NT2/D1 (cell line): ENCODE data around the gene CROCC2.
A peak's percentile ranks its signal among the peaks of the same experiment; 100 is the strongest.

Experiments used
- DNase-seq: peaks from one replicate; pipeline ENCODE4 v3.0.0-alpha.2; 2011; ENCODE audit warnings: low read depth, low spot score
- H3K27me3 ChIP-seq: 2 replicates; pipeline ENCODE4 v1.6.0; 2011; ENCODE audit warnings: mild to moderate bottlenecking; ENCODE audit not compliant: insufficient read length, insufficient read depth
- H3K36me3 ChIP-seq: 2 replicates; pipeline ENCODE4 v1.6.1; 2011; ENCODE audit warnings: mild to moderate bottlenecking, low read length, mixed read lengths; ENCODE audit not compliant: insufficient read depth, insufficient read length
- H3K4me1 ChIP-seq: 2 replicates; pipeline ENCODE4 v1.5.1; 2011; ENCODE audit not compliant: insufficient read depth, insufficient read length
- H3K4me3 ChIP-seq: 2 replicates; pipeline ENCODE4 v1.5.1; 2011; ENCODE audit warnings: low read depth; ENCODE audit not compliant: insufficient read length
- H3K9ac ChIP-seq: 2 replicates; pipeline ENCODE4 v1.6.0; 2011; ENCODE audit warnings: low read depth; ENCODE audit not compliant: insufficient read length
- H3K9me3 ChIP-seq: 2 replicates; pipeline ENCODE4 v1.5.1; 2011; ENCODE audit warnings: mild to moderate bottlenecking, low read length; ENCODE audit not compliant: insufficient read depth
- SUZ12 ChIP-seq: IDR thresholded peaks from 2 replicates; pipeline ENCODE4 v1.6.1; 2011; ENCODE audit not compliant: insufficient read length, insufficient read depth; ENCODE audit errors: extremely low read depth
- YY1 ChIP-seq: IDR thresholded peaks from 2 replicates; pipeline ENCODE4 v1.6.1; 2011; ENCODE audit not compliant: insufficient read length, insufficient read depth
- ZNF274 ChIP-seq: IDR thresholded peaks from 2 replicates; pipeline ENCODE4 v1.6.1; 2011; ENCODE audit warnings: mild to moderate bottlenecking, low read depth, low read length

CROCC2 gene

GRCh38 chr2:240906911-240907590 lies 915 bp downstream of the CROCC2 start:
- TF ChIP-seq SUZ12, result no peak
- no peak for TF ChIP-seq YY1
- TF ChIP-seq ZNF274, result no peak
- H3K36me3 ChIP-seq, result no peaks in the 10 kb centered on the region
- peaks cover 6% of the 10 kb centered on the region for H3K27me3 ChIP-seq
- H3K4me3 ChIP-seq, result no peak overlapping the region
- H3K4me1 ChIP-seq, result peaks cover 10% of the 10 kb centered on the region
- DNase-seq, result no peak
- no peak overlapping the region for H3K9ac ChIP-seq
- peaks cover under 1% of the 10 kb centered on the region; the same call in 1 of the 2 replicates for H3K9me3 ChIP-seq

DNA sequence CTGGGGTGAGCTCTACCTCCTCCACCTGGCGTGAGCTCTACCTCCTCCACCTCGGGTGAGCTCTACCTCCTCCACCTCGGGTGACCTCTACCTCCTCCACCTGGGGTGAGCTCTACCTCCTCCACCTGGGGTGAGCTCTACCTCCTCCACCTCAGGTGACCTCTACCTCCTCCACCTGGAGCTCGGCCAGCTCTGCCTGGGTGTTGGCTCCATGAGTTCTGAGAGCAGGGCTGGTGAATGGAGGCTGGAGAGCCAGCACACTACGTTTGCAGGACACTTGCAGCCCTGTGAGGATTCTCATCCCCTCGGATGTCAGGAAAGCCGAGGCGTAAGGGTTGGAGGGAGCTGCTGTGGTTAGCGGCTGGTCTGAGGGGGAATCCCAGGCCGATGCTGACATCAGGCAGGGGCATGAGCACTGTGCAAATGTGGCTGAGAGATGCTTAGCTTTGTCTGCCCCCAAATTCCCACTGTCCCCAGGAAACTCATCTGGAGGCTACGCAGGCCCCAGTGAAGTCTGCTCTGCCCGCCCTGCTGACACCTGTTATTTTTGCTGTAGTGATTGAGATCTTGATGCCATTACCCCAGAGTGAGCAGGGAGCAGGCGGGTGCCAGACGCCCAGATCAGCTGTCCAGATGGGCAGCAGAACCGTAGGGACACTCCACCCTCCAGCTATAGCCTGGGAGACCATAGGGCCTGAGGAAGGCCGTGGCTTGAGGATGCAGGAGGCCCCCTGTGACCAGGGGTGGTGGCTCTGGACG lies 3.3 kb downstream of the CROCC2 start:
- Histone ChIP-seq H3K27me3 (peaks cover 6% of the 10 kb centered on the region), H3K4me3 (no peak overlapping the region), H3K36me3 (no peaks in the 10 kb centered on the region), H3K9ac (no peak overlapping the region), H3K9me3 (no peaks in the 10 kb centered on the region), H3K4me1 (peaks cover 10% of the 10 kb centered on the region)
- TF ChIP-seq YY1, result no peak
- TF ChIP-seq ZNF274, result no peak
- no peak for TF ChIP-seq SUZ12
- DNase-seq, result no peak

- Histone ChIP-seq H3K9me3 (no peaks in the 10 kb centered on the region), H3K36me3 (no peaks in the 10 kb centered on the region), H3K27me3 (peaks cover 8% of the 10 kb centered on the region), H3K9ac (no peak overlapping the region), H3K4me3 (no peak overlapping the region), H3K4me1 (peaks cover 14% of the 10 kb centered on the region)
- DNase-seq, result no peak
- no peak for TF ChIP-seq SUZ12
- no peak for TF ChIP-seq ZNF274
- TF ChIP-seq YY1, result no peak
These were observed 5.6 kb downstream of the CROCC2 start for GRCh38 chr2:240911641-240912265.

- H3K4me3 ChIP-seq, result no peak overlapping the region
- peaks cover 21% of the 10 kb centered on the region for H3K4me1 ChIP-seq
- DNase-seq, result no peak
- TF ChIP-seq ZNF274 (no peak), YY1 (no peak), SUZ12 (no peak)
- H3K36me3 ChIP-seq, result no peaks in the 10 kb centered on the region
- no peaks in the 10 kb centered on the region for H3K9me3 ChIP-seq
- H3K9ac ChIP-seq, result no peak overlapping the region
- peaks cover 8% of the 10 kb centered on the region for H3K27me3 ChIP-seq
These were observed 7.0 kb downstream of the CROCC2 start for GRCh38 chr2:240912878-240913809.

GRCh38 chr2:240913810-240914644 lies 7.9 kb downstream of the CROCC2 start:
- H3K4me3 ChIP-seq, result no peak overlapping the region
- H3K27me3 ChIP-seq, result peaks cover 8% of the 10 kb centered on the region
- peak overlapping the region; percentile 53 for H3K9ac ChIP-seq
- H3K9me3 ChIP-seq, result no peaks in the 10 kb centered on the region
- peaks cover 25% of the 10 kb centered on the region for H3K4me1 ChIP-seq
- H3K36me3 ChIP-seq, result no peaks in the 10 kb centered on the region
- peak; percentile 55 for DNase-seq
- TF ChIP-seq SUZ12 (no peak), YY1 (no peak), ZNF274 (no peak)

DNA sequence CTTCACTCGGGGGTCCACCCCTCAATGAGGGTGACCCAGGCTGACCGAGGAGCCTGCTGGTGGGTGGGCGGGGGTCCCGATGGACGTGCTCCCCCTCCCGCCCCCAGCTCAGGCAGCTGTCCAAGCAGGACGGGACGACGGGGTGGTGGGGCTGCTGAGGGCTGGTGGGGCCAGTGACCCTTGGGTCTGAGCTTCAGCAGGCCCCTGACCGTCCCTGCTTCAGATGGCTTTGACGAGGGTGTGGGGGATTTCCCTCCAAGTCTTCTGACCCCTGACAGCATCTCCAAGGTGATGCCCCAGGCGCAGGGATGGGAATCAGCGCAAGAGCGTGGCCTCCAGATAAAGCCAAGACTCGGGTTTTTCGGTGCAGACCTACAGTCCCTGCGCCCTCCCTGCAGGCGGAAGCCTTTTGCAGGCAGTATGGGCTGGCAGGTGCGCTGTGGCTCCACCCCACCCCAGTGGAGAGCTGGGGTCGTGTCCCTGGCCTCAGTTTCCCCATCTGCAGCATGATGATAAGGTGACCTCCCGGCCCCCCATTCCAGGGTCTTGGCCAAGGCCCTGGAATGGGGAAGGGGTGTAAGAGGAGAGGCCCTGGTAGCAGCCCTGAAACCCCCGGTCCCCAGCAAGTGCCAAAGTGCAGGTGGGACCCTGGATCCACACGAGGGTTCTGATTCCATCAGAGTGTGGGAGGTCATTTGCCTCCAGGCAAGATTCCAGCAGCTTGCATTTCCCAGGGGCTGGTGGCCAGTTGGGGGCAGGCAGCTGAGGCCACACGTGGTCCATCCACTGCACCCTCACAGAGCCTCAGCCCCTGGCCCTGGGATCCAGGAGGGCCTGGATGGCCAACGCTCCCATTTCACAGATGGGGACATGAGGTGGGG lies 8.7 kb downstream of the CROCC2 start:
- no peaks in the 10 kb centered on the region for H3K36me3 ChIP-seq
- H3K4me3 ChIP-seq, result no peak overlapping the region
- H3K9ac ChIP-seq, result no peak overlapping the region
- no peaks in the 10 kb centered on the region for H3K9me3 ChIP-seq
- TF ChIP-seq SUZ12 (no peak), ZNF274 (no peak), YY1 (no peak)
- no peak for DNase-seq
- H3K4me1 ChIP-seq, result peaks cover 25% of the 10 kb centered on the region
- H3K27me3 ChIP-seq, result peaks cover 2% of the 10 kb centered on the region
